Left ventricle myocardium inferior (tissue), 1 donor: ENCODE results near the gene CD3G. TPM values are rescaled to one million over a fixed set of nuclear protein-coding genes. Genes with fewer than 3 reads are reported as not detected.

Experiments
- DNase-seq: peaks from one replicate; pipeline ENCODE4 v3.0.0-alpha.2; 2020
- H3K27ac ChIP-seq: fragments of 200-600 bp; replicated peaks from 2 replicates; pipeline ENCODE4 v1.8.0; 2021
- H3K27me3 ChIP-seq: fragments of 200-600 bp; 2 replicates; pipeline ENCODE4 v1.8.0; 2021; ENCODE audit warnings: low read depth
- H3K36me3 ChIP-seq: fragments of 200-600 bp; 2 replicates; pipeline ENCODE4 v1.8.0; 2021
- H3K4me1 ChIP-seq: fragments of 200-600 bp; 2 replicates; pipeline ENCODE4 v1.8.0; 2021
- H3K4me3 ChIP-seq: fragments of 200-600 bp; 2 replicates; pipeline ENCODE4 v1.8.0; 2021; ENCODE audit warnings: mild to moderate bottlenecking, moderate library complexity
- H3K9me3 ChIP-seq: fragments of 200-600 bp; replicated peaks from 2 replicates; pipeline ENCODE4 v1.8.0; 2021
- intact Hi-C: fragments of 100-400 bp; cut with micrococcal nuclease; formaldehyde crosslinking; loops from one replicate; pipeline ENCODE4 v1.11.0; 2022
- total RNA-seq: library from RNA; stranded (reverse); fragmentation: NEBNext Ultra II Directional; extraction: Animal tissue kit (Norgen Biotek cat#: 25700); gene quantifications from one replicate; pipeline ENCODE4 v1.2.1, GENCODE V29; 2021
- TF ChIP-seq, protein P1 (sequence below): fragments of 200-600 bp; IDR thresholded peaks from 2 replicates; pipeline ENCODE4 v1.8.0; 2021; ENCODE audit warnings: antibody characterized with exemption, mild to moderate bottlenecking, borderline replicate concordance
- donor health status: DM: no; HTN: yes; CAD: no; lungs with severe emphysema.

CD3G gene
- total RNA-seq, 1 donor from 2014 or later, result 0.16 TPM

DNA sequence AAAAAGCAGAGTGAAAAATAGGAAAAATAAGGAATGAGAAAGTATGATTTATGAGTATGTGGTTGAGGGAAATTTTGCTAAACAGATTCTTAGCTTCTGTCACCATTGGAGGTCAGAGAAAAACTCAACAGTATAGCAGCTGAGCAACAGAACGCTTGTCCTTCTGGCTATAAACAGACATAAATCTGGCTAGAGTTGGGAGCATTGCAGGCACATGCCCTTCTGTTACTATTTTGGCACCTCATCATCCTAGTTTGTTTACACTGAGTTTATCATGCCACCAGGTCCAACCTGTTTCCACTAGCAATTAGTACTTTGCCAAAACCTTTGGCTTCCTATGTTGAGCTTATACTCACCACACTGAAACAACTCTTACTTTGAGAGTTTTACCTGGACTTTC is 22.1 kb downstream of the CD3G start:
- peaks cover 65% of the 10 kb centered on the region for H3K36me3 ChIP-seq
- peaks cover 53% of the 10 kb centered on the region for H3K4me1 ChIP-seq
- no peak overlapping the region for H3K4me3 ChIP-seq
- DNase-seq, result no peak
- TF ChIP-seq, protein P1, sequence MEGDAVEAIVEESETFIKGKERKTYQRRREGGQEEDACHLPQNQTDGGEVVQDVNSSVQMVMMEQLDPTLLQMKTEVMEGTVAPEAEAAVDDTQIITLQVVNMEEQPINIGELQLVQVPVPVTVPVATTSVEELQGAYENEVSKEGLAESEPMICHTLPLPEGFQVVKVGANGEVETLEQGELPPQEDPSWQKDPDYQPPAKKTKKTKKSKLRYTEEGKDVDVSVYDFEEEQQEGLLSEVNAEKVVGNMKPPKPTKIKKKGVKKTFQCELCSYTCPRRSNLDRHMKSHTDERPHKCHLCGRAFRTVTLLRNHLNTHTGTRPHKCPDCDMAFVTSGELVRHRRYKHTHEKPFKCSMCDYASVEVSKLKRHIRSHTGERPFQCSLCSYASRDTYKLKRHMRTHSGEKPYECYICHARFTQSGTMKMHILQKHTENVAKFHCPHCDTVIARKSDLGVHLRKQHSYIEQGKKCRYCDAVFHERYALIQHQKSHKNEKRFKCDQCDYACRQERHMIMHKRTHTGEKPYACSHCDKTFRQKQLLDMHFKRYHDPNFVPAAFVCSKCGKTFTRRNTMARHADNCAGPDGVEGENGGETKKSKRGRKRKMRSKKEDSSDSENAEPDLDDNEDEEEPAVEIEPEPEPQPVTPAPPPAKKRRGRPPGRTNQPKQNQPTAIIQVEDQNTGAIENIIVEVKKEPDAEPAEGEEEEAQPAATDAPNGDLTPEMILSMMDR, result no peak
- intact Hi-C loops, result no loop called here
- peak overlapping the region; percentile 90 for H3K27ac ChIP-seq
- no peaks in the 10 kb centered on the region for H3K9me3 ChIP-seq
- no peaks in the 10 kb centered on the region for H3K27me3 ChIP-seq

- Histone ChIP-seq H3K36me3 (peaks cover 97% of the 10 kb centered on the region), H3K9me3 (no peaks in the 10 kb centered on the region), H3K4me1 (peaks cover 16% of the 10 kb centered on the region), H3K27ac (no peak overlapping the region), H3K27me3 (no peaks in the 10 kb centered on the region), H3K4me3 (no peak overlapping the region)
- TF ChIP-seq, protein P1, result no peak
- intact Hi-C loops, result no loop called here
- DNase-seq, result no peak
Measured at GRCh38 chr11:118370774-118371173, 26.6 kb downstream of the CD3G start.

- intact Hi-C loops, result no loop called here
- DNase-seq, result no peak
Measured at GRCh38 chr11:118373263-118373662, 29.1 kb downstream of the CD3G start.

GRCh38 chr11:118373871-118374270 is 29.7 kb downstream of the CD3G start:
- intact Hi-C loops, result no loop called here
- TF ChIP-seq, protein P1, result no peak
- Histone ChIP-seq H3K9me3 (no peaks in the 10 kb centered on the region), H3K27ac (no peak overlapping the region), H3K4me3 (no peak overlapping the region), H3K27me3 (no peaks in the 10 kb centered on the region), H3K4me1 (no peaks in the 10 kb centered on the region), H3K36me3 (peaks cover 98% of the 10 kb centered on the region)
- no peak for DNase-seq

More at GRCh38 chr11:118373263-118373662, 29.1 kb downstream of the CD3G start:
- Histone ChIP-seq H3K4me3 (no peak overlapping the region), H3K36me3 (peaks cover 98% of the 10 kb centered on the region), H3K27me3 (no peaks in the 10 kb centered on the region), H3K27ac (no peak overlapping the region), H3K9me3 (no peaks in the 10 kb centered on the region), H3K4me1 (peaks cover 2% of the 10 kb centered on the region)
- TF ChIP-seq, protein P1, result no peak

- Histone ChIP-seq H3K27ac (no peak overlapping the region), H3K4me1 (no peaks in the 10 kb centered on the region), H3K4me3 (no peak overlapping the region), H3K27me3 (no peaks in the 10 kb centered on the region), H3K36me3 (peaks cover 98% of the 10 kb centered on the region), H3K9me3 (no peaks in the 10 kb centered on the region)
- DNase-seq, result no peak
- TF ChIP-seq, protein P1, result no peak
- intact Hi-C loops, result no loop called here
Measured at GRCh38 chr11:118374729-118375128, 30.6 kb downstream of the CD3G start.
